ENCODE results near the gene STAC.

- no peak for TF ChIP-seq EZH2 (IDR thresholded peaks at IDR 0.05)
- TF ChIP-seq POLR2AphosphoS5 (IDR thresholded peaks at IDR 0.05; ENCODE audit: borderline replicate concordance, low read depth, low read length) = no peak
Measured at GRCh38 chr3:36540888-36541518, 160.7 kb downstream of the STAC start.

Data from SK-N-MC (cell line).